Activated CD4-positive, alpha-beta T cell treated with anti-CD3 and anti-CD28 coated beads for 36 hours (primary cell): ENCODE measurements around the gene TMEM80. TPM values are rescaled to one million over a fixed set of nuclear protein-coding genes. Genes with fewer than 3 reads are reported as not detected.

Experiments used
- ATAC-seq: fragments of 200-7000 bp; cut with Tn5 transposase; one replicate; pipeline ENCODE4 v1.10.0; 2021; ENCODE audit warnings: mild to moderate bottlenecking, moderate library complexity
- CTCF ChIA-PET: fragments of 350-600 bp; sonication (Branson Sonifier 250); formaldehyde crosslinking; loops from one replicate; lab custom pipeline; 2021; ENCODE audit warnings: antibody characterized with exemption; lab: Charles Lee
- POLR2A ChIA-PET: fragments of 350-600 bp; sonication (Branson Sonifier 250); formaldehyde crosslinking; loops from one replicate; lab custom pipeline; 2021; ENCODE audit warnings: antibody characterized with exemption, inconsistent platforms; lab: Charles Lee
- DNase-seq: peaks from one replicate; pipeline ENCODE4 v3.0.0-alpha.2; 2020
- H3K27ac Mint-ChIP-seq: one replicate; pipeline ENCODE4 v1.8.0; 2021; ENCODE audit warnings: mixed read lengths
- H3K27me3 Mint-ChIP-seq: one replicate; pipeline ENCODE4 v1.8.0; 2021; ENCODE audit warnings: mixed read lengths
- H3K36me3 Mint-ChIP-seq: one replicate; pipeline ENCODE4 v1.8.0; 2021; ENCODE audit warnings: low read depth, mixed read lengths
- H3K4me1 Mint-ChIP-seq: one replicate; pipeline ENCODE4 v1.8.0; 2021; ENCODE audit warnings: mixed read lengths
- H3K4me3 Mint-ChIP-seq: one replicate; pipeline ENCODE4 v1.8.0; 2021; ENCODE audit warnings: mild to moderate bottlenecking, moderate library complexity, mixed read lengths
- H3K9me3 Mint-ChIP-seq: one replicate; pipeline ENCODE4 v1.8.0; 2021; ENCODE audit warnings: low read depth, mixed read lengths
- intact Hi-C, 2 experiments: fragments of 100-400 bp; cut with DNase I in 1 of 2; cut with micrococcal nuclease in 1 of 2; formaldehyde crosslinking; loops; one replicate each; pipeline versions ENCODE4 v1.14.2 to v1.15.1; 2022 to 2024; cut with DNase I, micrococcal nuclease
- total RNA-seq, 2 experiments: library from RNA; stranded (reverse); gene quantifications; one replicate each; pipeline ENCODE4 v1.2.3, GENCODE V29; 2021

TMEM80 gene
- total RNA-seq, 2 experiments from 2014 or later: 11.4 to 11.9 TPM

DNA sequence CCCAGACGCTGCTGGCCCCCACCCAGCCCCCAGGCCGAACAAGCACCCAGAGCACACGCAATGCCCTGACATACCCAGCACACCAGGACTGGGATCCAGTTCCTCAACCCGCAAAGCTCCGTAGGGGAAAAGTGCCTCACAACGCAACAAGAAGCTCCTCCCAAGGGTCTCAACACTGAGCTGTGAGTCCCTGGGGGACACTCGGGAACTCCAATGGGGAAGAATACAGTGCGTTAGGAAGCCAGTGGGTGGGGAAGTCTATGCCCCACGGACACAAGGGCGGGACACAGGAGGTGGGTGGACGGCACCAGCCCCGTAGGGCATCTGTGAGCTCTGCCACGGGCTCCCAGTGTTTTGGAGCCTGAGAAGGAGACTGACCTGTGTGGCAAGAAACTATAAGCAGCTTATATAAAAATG, 2.2 kb upstream of the TMEM80 start:
- ChIA-PET CTCF (interaction anchor here (0.6 to 2.7 kb wide), 5 partner anchors 18 to 187 kb away, joined by 3 to 13 read pairs (median 3); partner anchors contain the start of gene RNH1), POLR2A (no interaction called here)
- Mint-ChIP-seq H3K27me3 (no peaks in the 10 kb centered on the region), H3K9me3 (no peaks in the 10 kb centered on the region), H3K4me3 (peak overlapping the region; percentile 84), H3K36me3 (peaks cover 25% of the 10 kb centered on the region), H3K27ac (peak overlapping the region; percentile 88), H3K4me1 (peaks cover 57% of the 10 kb centered on the region)
- no peak for ATAC-seq
- intact Hi-C loops: loop anchor here in 1 of 2 experiments (5.0 kb wide), 1 partner anchor 34 kb away; no protein-coding TSS in a partner anchor
- DNase-seq: no peak

DNA sequence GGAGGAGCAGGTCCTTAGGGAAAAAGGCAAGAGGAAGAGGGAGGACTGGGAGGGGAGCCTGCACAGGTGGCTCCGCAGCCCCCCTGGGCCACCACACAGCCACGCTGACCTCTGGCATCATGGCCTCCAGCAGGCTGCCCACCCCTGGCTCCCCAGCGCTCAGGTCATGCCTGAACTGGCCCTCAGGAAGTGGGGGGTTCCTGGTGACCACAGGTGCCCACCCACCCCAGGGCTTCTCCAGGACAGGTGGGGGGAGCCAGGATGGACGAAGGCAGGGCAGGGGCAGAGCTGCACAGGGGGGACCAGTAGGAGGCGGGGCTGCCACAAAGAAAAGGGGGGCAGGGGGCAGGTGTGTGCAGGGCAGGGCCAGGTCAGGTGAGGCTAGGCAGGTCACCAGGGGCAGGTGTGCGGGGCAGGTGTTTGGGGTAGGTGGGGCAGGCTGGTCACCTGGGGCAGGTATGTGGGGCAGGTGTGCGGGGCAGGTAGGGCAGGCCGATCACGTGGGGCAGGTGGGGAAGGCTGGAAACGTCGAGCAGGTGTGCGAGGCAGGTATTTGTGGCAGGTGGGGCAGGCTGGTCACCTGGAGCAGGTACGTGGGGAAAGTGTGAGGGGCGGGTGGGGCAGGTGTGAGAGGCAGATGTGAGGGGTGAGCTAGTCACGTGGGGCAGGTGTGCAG, 1.6 kb upstream of the TMEM80 start:
- Mint-ChIP-seq H3K9me3 (no peaks in the 10 kb centered on the region), H3K36me3 (peaks cover 19% of the 10 kb centered on the region), H3K27ac (peak overlapping the region; percentile 88), H3K4me1 (peaks cover 57% of the 10 kb centered on the region), H3K4me3 (peak overlapping the region; percentile 84), H3K27me3 (no peaks in the 10 kb centered on the region)
- CTCF ChIA-PET: interaction anchor here (0.6 to 2.7 kb wide), 4 partner anchors 18 to 187 kb away, joined by 3 to 13 read pairs (median 4); partner anchors contain the start of gene RNH1
- POLR2A ChIA-PET: no interaction called here
- intact Hi-C loops: loop anchor here in 1 of 2 experiments (5.0 kb wide), 1 partner anchor 33 kb away; no protein-coding TSS in a partner anchor
- DNase-seq (no peak), ATAC-seq (no peak)

DNA sequence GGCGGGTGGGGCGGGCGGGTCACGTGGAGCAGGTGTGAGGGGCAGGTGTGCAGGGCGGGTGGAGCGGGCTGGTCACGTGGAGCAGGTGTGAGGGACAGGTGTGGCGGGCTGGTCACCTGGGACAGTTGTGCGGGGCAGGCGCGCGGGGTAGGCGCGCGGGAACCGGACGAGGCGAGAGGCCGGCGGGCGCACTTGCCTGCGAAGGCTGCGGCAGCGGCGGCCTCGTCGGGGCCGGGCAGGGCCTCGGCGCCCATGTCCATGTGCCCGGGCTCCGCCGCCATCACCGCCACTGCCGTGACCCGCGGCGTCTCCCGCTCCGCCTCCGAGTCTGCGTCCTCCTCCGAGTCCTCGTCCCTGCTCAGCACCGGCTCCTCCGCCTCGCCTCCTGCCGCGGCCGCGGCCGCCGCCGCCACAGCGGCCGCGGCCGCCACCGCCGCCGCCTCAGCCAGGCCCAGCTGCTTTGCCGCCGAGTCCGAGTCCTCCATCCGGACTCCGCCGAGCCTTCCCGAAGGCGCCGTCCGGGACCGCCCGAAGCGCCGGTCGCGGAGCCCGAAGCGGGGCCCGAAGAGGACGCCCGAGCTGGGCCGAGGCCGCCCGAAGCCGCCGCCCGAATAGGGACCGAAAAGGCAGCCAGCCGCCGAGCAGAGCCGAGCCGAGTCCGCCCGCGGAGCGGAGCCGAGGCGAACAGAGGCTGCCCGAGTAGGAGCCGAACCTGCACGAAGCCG, 891 bp upstream of the TMEM80 start, which contains the start of gene DEAF1:
Gene DEAF1, minus strand, starts transcription at position 660 of the 725 bp plus-strand sequence. Its CDS starts 175 bp downstream, at position 485.
- DNase-seq: peak; percentile 100
- ChIA-PET CTCF (interaction anchor here (0.7 to 2.7 kb wide), 6 partner anchors 10 to 691 kb away, joined by 3 to 13 read pairs (median 3); no protein-coding TSS in a partner anchor), POLR2A (interaction anchor here (1.4 kb wide), 1 partner anchor 119 kb away, joined by 4 read pairs; the partner anchor contains the start of gene PHRF1)
- intact Hi-C loops: loop anchor here (1.0 to 5.0 kb wide), 15 partner anchors 33 to 487 kb away; partner anchors contain the start of genes AP2A2 (in 1 of the 2), BET1L (in 1 of the 2), GATD1 (in 1 of the 2) and HRAS (in 1 of the 2)
- H3K4me1 Mint-ChIP-seq: peaks cover 56% of the 10 kb centered on the region
- peak within 1 kb of the TSS; percentile 84 for H3K4me3 Mint-ChIP-seq
- peak within 1 kb of the TSS; percentile 94 for H3K27ac Mint-ChIP-seq
- no peaks in the 10 kb centered on the region for H3K27me3 Mint-ChIP-seq
- H3K36me3 Mint-ChIP-seq: peaks cover 14% of the 10 kb centered on the region
- peak; percentile 88 for ATAC-seq
- no peaks in the 10 kb centered on the region for H3K9me3 Mint-ChIP-seq

DNA sequence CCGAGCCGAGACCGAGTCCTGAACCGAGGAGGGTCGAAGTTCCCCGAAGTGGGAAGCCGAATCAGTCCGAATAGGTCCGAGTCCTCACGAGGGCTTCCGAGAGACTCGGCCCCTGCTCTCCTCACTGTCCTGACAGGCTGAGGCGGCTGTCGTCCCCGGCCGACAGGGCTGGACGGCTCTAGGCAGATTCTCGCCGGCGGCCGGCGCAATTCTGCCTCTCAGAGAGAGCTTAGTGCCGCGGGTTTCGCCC, 403 bp upstream of the TMEM80 start:
- no peak for ATAC-seq
- no peak for DNase-seq
- POLR2A ChIA-PET: interaction anchor here (1.4 kb wide), 1 partner anchor 119 kb away, joined by 4 read pairs; the partner anchor contains the start of gene PHRF1
- no peaks in the 10 kb centered on the region for H3K27me3 Mint-ChIP-seq
- H3K4me3 Mint-ChIP-seq: peak overlapping the region; percentile 84
- CTCF ChIA-PET: interaction anchor here (0.7 to 1.2 kb wide), 9 partner anchors 10 to 690 kb away, joined by 3 to 7 read pairs (median 3); no protein-coding TSS in a partner anchor
- no peaks in the 10 kb centered on the region for H3K9me3 Mint-ChIP-seq
- H3K27ac Mint-ChIP-seq: peak overlapping the region; percentile 94
- intact Hi-C loops: loop anchor here (1.0 to 5.0 kb wide), 14 partner anchors 47 to 488 kb away; partner anchors contain the start of genes AP2A2 (in 1 of the 2), BET1L (in 1 of the 2), GATD1 (in 1 of the 2) and HRAS (in 1 of the 2)
- peaks cover 53% of the 10 kb centered on the region for H3K4me1 Mint-ChIP-seq
- H3K36me3 Mint-ChIP-seq: peaks cover 11% of the 10 kb centered on the region

DNA sequence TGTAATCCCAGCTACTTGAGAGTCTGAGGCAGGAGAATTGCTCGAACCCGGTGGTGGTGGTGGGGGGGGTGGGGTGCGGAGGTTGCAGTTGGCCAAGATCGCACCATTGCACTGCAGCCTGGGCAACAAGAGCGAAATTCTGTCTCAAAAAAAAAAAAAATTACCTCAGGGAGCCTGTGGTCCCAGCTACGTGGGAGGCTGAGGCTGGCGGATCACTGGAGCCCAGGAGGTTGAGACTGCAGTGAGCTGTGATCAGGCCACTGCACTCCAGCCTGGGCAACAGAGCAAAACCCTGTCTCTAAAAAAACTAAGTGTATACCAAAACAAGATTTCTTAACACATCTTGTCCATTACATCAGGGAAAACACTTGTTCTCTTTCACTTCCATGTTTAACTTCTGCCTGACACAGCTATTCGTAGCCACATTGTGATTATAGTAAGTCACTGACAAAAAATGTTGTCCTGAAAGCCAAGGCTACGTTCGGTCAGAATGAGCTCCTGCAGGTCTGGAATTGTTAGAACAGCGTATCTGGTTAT, 1.4 kb downstream of the TMEM80 start:
- peaks cover 12% of the 10 kb centered on the region for H3K36me3 Mint-ChIP-seq
- intact Hi-C loops: loop anchor here (1.0 to 5.0 kb wide), 4 partner anchors 26 to 686 kb away; no protein-coding TSS in a partner anchor
- ATAC-seq: no peak

DNA sequence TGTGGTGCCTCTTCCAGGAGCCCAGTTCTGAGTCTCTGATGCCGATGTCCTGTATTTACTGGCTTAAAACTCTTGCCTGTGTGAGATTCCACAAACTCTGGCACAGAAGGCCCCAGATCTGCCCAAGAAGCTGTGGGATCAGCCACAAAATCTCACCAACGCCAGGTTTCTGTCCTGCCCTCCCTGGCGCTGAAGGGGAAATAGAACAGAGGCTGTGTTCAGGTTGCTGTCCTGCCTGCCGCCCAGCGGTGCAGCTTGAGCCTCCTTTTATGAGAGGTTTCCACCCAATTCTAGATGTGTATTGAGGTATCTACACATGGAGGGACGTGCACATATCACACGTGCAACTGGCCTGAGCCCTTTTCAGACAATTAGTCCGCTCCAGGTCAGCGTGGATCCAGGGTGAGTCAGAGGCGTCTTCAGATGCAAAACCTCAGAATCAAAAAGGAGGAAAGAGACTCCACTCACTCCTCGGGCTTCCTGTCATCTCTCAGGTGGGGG, 2.2 kb downstream of the TMEM80 start:
- no peaks in the 10 kb centered on the region for H3K9me3 Mint-ChIP-seq
- H3K36me3 Mint-ChIP-seq: peaks cover 12% of the 10 kb centered on the region
- POLR2A ChIA-PET: no interaction called here
- DNase-seq: no peak
- CTCF ChIA-PET: interaction anchor here (1.3 to 1.6 kb wide), 3 partner anchors 24 to 28 kb away, joined by 4 to 6 read pairs (median 6); no protein-coding TSS in a partner anchor
- H3K4me3 Mint-ChIP-seq: no peak overlapping the region
- intact Hi-C loops: loop anchor here (2.0 to 5.0 kb wide), 2 partner anchors 44 to 685 kb away; no protein-coding TSS in a partner anchor
- peaks cover 29% of the 10 kb centered on the region for H3K4me1 Mint-ChIP-seq
- no peak for ATAC-seq
- peak overlapping the region; percentile 24 for H3K27ac Mint-ChIP-seq
- H3K27me3 Mint-ChIP-seq: no peaks in the 10 kb centered on the region

More for the DNA sequence above, 1.4 kb downstream of the TMEM80 start:
- H3K9me3 Mint-ChIP-seq: no peaks in the 10 kb centered on the region
- peak overlapping the region; percentile 84 for H3K4me3 Mint-ChIP-seq
- peak overlapping the region; percentile 88 for H3K27ac Mint-ChIP-seq
- ChIA-PET POLR2A (no interaction called here), CTCF (interaction anchor here (0.6 to 1.6 kb wide), 6 partner anchors 12 to 189 kb away, joined by 3 to 6 read pairs (median 4); no protein-coding TSS in a partner anchor)
- no peak for DNase-seq
- H3K27me3 Mint-ChIP-seq: no peaks in the 10 kb centered on the region
- peaks cover 38% of the 10 kb centered on the region for H3K4me1 Mint-ChIP-seq

DNA sequence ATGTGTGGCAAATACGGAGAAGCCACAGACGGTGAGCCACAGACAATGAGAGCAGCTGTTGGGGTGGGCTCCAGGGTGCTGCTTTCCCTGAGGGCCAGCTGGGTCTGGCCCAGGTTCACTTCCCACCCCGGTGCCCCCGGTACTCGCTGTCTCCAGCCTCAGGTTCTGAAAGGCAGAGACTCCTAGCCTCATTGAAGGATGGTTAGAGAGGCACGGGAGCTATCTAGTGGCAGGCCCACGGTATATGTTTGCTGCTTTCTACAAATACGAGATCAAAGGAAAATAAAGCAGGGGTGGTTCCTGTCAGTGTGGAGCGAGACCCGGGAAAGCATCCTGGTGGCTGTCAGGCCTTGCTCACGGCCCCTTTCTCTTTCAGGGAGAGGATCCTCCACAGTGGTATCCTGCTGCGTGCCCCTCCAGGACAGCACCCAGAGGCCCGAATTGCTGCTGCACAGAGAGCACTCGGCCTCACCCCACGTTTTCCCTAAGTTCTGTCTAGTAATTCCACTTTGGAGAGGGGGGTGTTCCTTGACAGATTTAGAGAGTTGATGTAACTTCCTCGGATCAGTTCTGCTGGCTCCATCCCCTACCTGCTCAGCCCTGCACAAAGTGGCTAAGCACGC, 3.0 kb downstream of the TMEM80 start:
- Mint-ChIP-seq H3K9me3 (no peaks in the 10 kb centered on the region), H3K36me3 (peaks cover 5% of the 10 kb centered on the region), H3K4me1 (peaks cover 22% of the 10 kb centered on the region), H3K27me3 (no peaks in the 10 kb centered on the region), H3K4me3 (no peak overlapping the region), H3K27ac (peak overlapping the region; percentile 24)
- ChIA-PET CTCF (interaction anchor here (0.7 to 1.6 kb wide), 2 partner anchors 24 to 30 kb away, joined by 3 to 6 read pairs; no protein-coding TSS in a partner anchor), POLR2A (no interaction called here)
- no peak for DNase-seq
- no peak for ATAC-seq
- intact Hi-C loops: loop anchor here in 1 of 2 experiments (5.0 kb wide), 1 partner anchor 44 kb away; no protein-coding TSS in a partner anchor

DNA sequence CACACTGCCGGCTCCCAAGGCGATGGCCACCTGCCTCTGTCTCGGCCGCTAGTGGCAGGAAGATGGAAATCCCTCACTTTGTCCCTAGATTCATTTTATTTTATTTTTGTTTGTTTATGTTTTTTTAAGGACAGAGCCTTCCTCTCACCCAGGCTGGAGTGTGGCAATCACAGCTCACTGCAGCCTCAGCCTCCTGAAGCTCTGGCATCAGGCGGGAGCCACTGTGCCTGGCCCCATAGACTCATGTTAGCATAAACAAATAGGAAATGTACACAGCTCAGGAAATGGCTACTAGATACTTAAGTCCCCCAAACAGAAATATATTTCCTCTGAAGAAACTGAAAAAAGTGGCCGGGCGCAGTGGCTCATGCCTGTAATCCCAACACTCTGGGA, 3.5 kb downstream of the TMEM80 start:
- ChIA-PET POLR2A (no interaction called here), CTCF (interaction anchor here (0.6 to 0.7 kb wide), 2 partner anchors 29 to 710 kb away, joined by 3 read pairs; no protein-coding TSS in a partner anchor)
- no peak for ATAC-seq
- peaks cover 4% of the 10 kb centered on the region for H3K36me3 Mint-ChIP-seq
- intact Hi-C loops: loop anchor here in 1 of 2 experiments (5.0 kb wide), 1 partner anchor 43 kb away; no protein-coding TSS in a partner anchor
- no peaks in the 10 kb centered on the region for H3K27me3 Mint-ChIP-seq
- peaks cover 21% of the 10 kb centered on the region for H3K4me1 Mint-ChIP-seq
- DNase-seq: no peak
- H3K9me3 Mint-ChIP-seq: no peaks in the 10 kb centered on the region
- no peak overlapping the region for H3K27ac Mint-ChIP-seq
- H3K4me3 Mint-ChIP-seq: no peak overlapping the region

DNA sequence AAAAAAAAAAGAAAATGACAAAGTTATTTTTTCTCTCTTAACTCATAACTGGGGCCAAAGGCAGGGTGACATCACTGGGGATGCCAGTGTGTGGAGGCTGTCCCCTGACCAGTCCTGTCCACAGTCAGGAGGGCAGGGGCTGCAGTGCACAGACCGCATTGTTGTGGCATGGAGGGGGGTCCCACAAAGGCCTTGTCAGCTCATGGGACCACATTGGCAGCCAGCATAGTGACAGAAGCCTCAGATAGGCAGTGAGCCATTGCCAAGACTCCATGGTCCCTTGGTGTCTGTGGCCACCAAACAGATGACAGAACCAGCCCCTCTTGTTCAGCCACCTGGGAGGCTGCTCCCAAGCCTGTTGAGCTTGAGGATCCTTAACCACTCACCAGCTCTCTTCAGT, 4.1 kb downstream of the TMEM80 start:
- Mint-ChIP-seq H3K4me1 (peaks cover 21% of the 10 kb centered on the region), H3K9me3 (no peaks in the 10 kb centered on the region), H3K27me3 (no peaks in the 10 kb centered on the region), H3K4me3 (no peak overlapping the region), H3K36me3 (peaks cover 4% of the 10 kb centered on the region), H3K27ac (no peak overlapping the region)
- DNase-seq (no peak), ATAC-seq (no peak)
- ChIA-PET POLR2A (no interaction called here), CTCF (interaction anchor here (0.6 to 1.6 kb wide), 2 partner anchors 20 to 710 kb away, joined by 3 to 5 read pairs; no protein-coding TSS in a partner anchor)
- intact Hi-C loops: loop anchor here in 1 of 2 experiments (5.0 kb wide), 1 partner anchor 43 kb away; no protein-coding TSS in a partner anchor
